SK-N-SH (cell line): ENCODE measurements around the gene EVPL.
A peak's percentile ranks its signal among the peaks of the same experiment; 100 is the strongest.

Source experiments
- CHD2 ChIP-seq: fragments of 150-350 bp; IDR thresholded peaks from 2 replicates; pipeline ENCODE4 v1.6.1; 2018; ENCODE audit warnings: low read length; ENCODE audit not compliant: partially characterized antibody
- ELF1 ChIP-seq: IDR thresholded peaks from 2 replicates; pipeline ENCODE4 v1.4.0; 2012
- NFIC ChIP-seq: IDR thresholded peaks from 2 replicates; pipeline ENCODE4 v1.4.0; 2012; ENCODE audit warnings: borderline replicate concordance
- RAD21 ChIP-seq: IDR thresholded peaks from 2 replicates; pipeline ENCODE4 v1.6.1; 2012; ENCODE audit warnings: mild to moderate bottlenecking, low read length
- SIN3A ChIP-seq: IDR thresholded peaks from 2 replicates; pipeline ENCODE4 v1.6.1; 2012; ENCODE audit warnings: low read depth, mild to moderate bottlenecking, low read length, moderate library complexity, borderline replicate concordance
- YY1 ChIP-seq: IDR thresholded peaks from 2 replicates; pipeline ENCODE4 v1.4.0; 2012; ENCODE audit warnings: low read depth, mild to moderate bottlenecking
- TF ChIP-seq, protein P1 (sequence below): fragments of 200-600 bp; sonication (generic); IDR thresholded peaks from 2 replicates; pipeline ENCODE4 v1.6.1; 2017; ENCODE audit warnings: antibody characterized with exemption, mild to moderate bottlenecking, moderate library complexity
- TF ChIP-seq, protein P2 (sequence below): IDR thresholded peaks from 2 replicates; pipeline ENCODE4 v1.4.0; 2012; ENCODE audit warnings: low read depth

DNA sequence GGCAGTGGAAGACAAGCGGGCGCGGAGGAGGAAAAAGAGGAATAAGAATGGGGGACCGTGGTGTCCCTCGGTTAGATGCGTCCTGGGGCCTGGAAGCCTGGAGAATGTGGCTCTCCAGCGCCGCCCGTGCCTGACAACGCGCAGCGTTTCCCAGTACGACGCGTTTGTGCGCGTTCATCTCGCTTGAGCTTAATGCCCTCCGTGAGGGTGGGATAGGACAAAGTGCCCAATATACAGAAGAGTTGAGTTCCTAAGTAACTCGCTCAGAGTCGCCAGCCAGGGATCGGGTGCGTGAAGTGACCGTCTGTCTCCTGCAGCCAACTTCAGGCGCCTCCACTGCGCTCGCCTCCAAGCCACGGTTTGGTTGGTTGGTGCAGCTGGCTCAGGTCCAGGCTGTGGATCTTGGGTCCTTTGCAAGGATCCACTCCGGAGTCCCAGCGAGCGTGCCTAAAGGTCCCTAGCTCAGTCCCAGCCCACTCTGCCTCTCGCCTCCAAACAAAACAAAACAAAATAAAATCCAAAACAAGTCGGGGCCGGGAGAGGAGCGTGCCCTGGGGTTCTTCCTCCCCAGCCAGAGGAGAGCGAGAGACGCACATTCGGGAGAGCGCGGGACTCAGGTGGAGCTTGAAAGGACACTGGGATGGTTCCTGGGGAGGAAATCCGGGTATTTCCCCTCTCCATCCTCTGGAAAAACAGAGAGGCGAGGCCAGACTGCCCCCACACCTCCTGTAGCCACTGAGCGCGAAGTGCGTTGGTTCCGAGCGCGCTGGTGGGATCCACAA lies 48.4 kb upstream of the EVPL start:
- TF ChIP-seq, protein P1, sequence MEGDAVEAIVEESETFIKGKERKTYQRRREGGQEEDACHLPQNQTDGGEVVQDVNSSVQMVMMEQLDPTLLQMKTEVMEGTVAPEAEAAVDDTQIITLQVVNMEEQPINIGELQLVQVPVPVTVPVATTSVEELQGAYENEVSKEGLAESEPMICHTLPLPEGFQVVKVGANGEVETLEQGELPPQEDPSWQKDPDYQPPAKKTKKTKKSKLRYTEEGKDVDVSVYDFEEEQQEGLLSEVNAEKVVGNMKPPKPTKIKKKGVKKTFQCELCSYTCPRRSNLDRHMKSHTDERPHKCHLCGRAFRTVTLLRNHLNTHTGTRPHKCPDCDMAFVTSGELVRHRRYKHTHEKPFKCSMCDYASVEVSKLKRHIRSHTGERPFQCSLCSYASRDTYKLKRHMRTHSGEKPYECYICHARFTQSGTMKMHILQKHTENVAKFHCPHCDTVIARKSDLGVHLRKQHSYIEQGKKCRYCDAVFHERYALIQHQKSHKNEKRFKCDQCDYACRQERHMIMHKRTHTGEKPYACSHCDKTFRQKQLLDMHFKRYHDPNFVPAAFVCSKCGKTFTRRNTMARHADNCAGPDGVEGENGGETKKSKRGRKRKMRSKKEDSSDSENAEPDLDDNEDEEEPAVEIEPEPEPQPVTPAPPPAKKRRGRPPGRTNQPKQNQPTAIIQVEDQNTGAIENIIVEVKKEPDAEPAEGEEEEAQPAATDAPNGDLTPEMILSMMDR: peak; percentile 22
- TF ChIP-seq, protein P2, sequence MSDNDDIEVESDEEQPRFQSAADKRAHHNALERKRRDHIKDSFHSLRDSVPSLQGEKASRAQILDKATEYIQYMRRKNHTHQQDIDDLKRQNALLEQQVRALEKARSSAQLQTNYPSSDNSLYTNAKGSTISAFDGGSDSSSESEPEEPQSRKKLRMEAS: no peak
- no peak for TF ChIP-seq YY1
- TF ChIP-seq RAD21: peak; percentile 36
- TF ChIP-seq ELF1: no peak
- TF ChIP-seq CHD2: no peak
- no peak for TF ChIP-seq SIN3A
- TF ChIP-seq NFIC: no peak
